HG03196 (cell line): Measurements from ENCODE around the gene RHOT1.

Experiments
- ATAC-seq: cut with Tn5 transposase; IDR thresholded peaks from one replicate; pipeline ENCODE4 v1.9.1; 2021; ENCODE audit not compliant: unreplicated experiment

RHOT1 gene

GRCh38 chr17:32266389-32267301 lies 124.3 kb downstream of the RHOT1 start:
- no peak for ATAC-seq

- ATAC-seq = no peak
Observed at GRCh38 chr17:32267690-32268205, 125.4 kb downstream of the RHOT1 start.

DNA sequence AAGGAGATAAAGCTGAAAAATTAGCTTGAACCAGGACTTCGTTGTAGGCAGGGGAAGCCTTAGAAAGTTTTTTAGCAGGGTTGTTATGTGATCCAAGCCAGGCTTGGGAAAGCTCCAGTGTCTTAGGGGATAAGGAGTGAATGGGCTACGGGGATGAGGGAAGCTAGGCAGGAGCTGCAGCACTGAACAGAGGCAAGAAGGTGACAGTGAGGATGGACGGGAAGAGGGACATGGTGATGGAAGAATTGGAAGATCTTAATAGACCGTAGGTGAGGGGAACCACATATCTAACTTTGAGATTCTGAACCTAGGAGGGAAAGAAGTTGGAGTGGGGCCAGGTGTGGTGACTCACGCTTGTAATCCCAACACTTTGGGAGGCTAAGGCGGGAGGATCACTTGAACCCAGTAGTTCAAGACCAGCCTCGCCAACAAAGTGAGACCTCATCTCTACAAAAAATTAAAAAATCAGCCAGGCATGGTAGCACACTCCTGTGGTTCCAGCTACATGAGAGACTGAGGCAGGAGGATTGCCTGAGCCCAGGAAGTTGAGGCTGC lies 126.5 kb downstream of the RHOT1 start:
- no peak for ATAC-seq

DNA sequence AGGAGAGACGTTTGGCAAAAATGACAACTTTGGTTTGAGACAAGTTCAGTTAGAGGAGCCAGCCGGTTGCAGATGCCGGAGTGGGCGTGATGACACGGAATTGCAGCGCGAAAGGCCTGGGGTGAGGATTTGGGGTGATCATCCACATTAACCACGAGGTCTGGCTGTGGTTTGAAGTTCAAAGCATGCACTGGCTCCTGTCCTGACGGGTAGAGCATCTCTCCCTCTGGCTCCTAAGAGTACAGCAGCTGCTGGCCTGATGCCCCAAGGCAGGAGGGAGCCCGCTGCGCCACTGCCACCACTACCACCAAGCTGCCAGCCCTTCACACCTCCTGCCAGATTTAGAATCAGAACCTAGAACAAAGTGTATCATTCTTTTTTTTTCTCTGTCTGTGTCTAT lies 127.1 kb downstream of the RHOT1 start:
- no peak for ATAC-seq

DNA sequence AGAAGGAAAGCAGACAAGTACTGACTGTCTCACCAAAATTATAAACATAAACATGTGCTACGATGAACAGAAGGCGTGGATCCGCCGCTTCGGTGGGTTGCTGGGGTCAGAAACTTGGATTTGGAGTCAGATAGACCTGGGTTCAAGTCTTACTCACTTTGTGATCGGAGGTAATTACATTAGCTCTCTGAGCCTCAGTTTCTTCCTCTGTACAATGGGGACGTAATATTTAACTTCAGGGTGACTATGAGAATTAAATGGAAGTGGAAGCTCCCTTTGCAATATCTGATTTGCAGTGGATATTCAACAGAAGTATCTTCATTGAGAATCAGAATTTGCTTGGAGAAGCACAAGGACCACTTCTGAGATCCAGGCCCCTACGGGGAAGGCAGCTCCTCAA lies 129.5 kb downstream of the RHOT1 start:
- no peak for ATAC-seq

DNA sequence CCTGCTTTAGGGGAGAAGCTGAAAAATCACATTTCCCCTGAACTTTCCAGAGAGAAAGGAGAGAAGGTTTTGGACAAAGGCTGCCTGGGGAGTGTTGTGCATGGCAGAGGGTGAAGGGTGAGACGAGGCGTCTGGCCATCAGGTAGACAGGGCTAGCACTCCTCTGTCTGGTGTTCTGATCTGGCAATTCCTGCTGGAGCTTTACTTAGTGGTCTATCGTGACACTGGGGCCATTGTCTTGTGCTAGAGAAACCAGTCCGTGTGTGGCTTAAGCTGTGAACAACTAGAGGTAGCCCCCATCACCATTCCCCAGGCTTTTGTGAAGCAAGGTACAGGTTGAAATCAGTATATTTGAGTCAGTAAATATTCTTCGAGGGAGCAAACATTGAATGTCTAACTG lies 131.8 kb downstream of the RHOT1 start:
- no peak for ATAC-seq

- ATAC-seq = no peak
Observed at GRCh38 chr17:32274643-32275042, 132.3 kb downstream of the RHOT1 start.
